ENCODE data around the gene KHDC4.
A peak's percentile ranks its signal among the peaks of the same experiment; 100 is the strongest.
"Not testable (repeated sequence)": the region's sequence is repeated elsewhere in the genome, so short reads cannot be mapped to it uniquely, and the experiment has no call there.

Gene KHDC4

DNA sequence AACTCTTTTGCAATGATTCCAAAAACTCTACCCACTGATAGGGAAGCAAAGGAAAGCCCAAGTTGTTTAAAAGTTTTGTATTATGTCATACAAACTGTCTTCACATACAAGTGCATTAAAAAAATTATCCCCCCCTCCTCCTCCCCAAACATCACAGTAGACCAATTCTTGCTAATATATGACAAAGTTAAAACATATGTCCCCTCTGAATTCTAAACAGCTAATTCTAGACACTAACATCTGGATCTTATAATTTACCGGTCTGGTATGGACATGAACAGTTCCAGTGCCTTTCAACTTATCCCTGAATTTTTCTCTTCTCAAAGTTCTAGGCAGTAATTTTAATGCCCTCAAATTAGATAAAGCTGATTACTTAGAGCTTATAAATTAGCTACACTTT lies 36.5 kb downstream of the KHDC4 start:
- DNase-seq = no peak

DNA sequence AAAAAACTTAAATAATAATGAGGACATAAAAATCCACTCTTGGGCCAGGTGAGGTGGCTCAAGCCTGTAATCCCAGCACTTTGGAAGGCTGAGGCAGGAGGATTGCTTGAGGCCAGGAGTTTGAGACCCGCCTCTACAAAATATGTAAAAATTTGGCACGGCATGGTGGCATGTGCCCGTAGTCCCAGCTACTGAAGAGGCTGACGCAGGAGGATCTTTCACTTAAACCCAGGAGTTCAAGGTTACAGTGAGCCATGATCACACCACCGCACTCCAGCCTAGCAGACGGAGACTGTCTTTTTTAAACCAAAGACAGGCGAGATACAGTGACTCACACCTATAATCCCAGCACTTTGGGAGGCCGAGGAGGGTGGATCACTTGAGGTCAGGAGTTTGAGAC lies 37.7 kb downstream of the KHDC4 start:
- DNase-seq = not testable (repeated sequence)

DNA sequence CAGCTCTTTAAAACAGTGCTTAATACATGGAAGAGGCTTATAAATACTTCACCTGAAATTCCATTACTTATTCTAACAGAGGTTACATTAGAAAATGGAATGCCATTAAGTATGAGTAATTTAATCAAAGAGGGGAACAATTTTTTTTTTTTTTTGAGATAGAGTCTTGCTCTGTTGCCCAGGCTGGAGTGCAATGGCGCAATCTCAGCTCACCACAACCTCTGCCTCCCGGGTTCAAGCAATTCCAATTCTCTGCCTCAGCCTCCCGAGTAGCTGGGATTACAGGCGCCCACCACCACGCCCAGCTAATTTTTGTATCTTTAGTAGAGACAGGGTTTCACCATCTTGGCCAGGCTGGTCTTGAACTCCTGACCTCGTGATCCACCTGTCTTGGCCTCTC lies 38.6 kb downstream of the KHDC4 start:
- DNase-seq = not testable (repeated sequence)

DNA sequence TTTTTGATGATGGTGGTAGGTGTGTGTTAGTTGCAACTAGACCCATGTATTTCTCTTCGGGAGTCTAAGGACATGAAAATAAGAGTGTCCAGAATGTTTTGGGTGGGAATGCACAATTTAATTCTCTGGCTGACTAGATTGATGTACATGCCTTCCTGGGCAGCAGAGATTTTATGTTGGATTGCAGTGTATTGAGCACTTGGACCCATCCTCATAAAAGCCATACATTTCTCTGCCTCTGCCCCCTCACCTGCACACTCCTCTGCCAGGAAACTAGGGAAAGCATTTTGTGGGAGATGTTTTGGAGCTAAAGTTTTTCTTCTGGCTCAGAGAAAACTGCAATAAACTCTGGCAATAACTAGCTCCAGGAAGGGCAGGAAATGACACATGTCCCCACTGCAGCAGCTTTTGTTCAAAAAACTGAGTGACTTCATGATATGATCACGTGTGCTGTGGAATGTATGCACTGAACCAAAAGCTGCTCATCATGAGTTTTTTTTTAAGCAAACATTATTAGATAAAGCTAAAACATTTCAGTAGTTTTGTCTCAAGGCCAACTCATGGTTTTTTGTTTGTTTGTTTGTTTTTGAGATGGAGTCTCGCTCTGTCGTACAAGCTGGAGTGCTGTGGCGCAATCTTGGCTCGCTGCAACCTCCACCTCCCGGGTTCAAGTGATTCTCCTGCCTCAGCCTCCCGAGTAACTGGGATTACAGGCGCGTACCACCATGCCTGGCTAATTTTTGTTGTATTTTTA lies 40.6 kb downstream of the KHDC4 start:
- no peak for DNase-seq

DNA sequence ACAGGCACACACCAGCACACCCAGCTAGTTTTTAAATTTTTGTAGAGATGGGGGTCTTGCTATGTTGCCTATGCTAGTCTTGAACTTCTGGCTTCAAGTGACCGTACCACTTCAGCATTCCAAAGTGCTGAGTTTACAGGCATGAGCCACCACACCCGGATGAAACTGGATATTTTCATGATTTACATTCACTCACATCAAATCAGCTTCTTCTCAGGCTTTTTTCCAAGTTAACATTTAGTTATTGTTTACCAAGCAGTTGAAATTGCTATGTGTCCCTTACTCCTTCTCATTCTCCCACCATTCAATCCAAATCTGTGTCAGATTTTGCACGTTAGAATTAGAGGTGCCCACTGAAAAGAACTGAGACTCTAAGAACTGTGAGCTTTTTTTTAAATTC lies 41.4 kb downstream of the KHDC4 start:
- no peak for DNase-seq

DNA sequence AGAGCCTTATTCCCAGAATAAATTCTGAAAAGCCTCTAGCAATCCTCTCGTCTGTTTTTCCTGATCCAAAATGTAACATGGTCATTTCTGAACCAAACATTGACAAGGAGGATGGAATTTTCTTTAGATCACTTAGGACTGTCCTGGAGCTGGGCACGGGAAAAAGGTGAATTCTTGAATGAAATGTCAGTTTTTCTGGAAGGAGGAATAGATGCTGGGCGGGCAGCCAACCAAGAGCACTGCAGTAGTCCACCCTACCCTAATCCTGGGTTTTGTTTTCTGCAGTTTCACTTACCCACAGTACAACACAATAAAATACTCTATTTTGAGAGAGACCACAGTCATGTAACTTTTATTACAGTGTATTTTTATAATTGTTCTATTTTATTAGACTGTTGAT lies 44.0 kb downstream of the KHDC4 start:
- DNase-seq = no peak

DNA sequence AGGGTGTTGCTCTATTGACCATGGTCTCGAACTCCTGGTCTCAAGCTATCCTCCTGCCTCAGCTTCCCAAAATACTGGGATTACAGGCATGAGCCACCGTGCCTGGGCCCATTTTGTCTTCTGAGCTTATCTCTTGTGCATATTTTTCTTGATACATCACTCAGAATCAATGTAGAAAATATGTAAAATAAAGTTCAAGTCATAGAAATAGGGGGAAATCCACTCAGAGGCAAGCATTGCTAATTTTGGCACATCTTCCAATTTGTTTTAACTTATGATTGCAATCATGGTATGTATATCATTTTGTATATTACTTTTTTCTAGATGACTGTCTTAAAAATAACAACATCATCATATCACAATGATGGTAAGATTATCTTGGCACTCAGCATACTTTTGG lies 44.6 kb downstream of the KHDC4 start:
- no peak for DNase-seq

DNA sequence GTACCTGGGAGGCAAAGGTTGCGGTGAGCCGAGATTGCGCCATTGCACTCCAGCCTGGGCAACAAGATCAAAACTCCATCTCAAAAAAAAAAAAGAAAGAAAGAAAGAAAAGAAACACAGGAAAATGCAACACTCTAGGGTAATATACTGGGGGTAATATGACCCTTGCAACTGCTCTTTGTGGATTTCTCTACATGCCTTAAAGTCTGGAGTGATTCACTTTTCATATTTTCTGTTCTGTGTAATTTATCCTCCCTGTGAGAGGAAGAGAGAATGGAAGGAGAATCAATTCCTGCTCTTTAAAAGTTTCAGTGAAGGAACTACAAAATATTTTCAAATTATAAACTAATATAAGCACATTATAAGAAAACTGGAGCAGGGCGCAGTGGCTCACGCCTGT lies 45.7 kb downstream of the KHDC4 start:
- no peak for DNase-seq

DNA sequence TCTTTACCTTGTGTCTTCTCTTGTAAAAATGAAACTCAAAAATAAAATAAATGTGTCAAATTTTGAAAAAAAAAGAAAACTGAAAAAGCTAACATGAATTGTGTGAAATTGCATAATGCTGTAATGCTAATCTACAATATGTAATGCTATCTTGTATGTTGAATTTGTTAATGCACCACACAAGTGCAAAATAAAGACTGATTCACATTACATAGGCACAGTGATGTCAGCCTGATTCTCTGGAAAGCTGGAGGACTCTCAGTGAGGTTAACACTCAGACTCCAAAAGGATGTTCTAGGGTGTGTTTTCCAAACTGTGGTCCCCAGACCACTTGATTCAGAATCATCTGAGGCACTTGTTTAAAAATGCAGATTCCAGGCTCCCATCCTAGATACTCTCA lies 49.2 kb downstream of the KHDC4 start:
- no peak for DNase-seq

DNA sequence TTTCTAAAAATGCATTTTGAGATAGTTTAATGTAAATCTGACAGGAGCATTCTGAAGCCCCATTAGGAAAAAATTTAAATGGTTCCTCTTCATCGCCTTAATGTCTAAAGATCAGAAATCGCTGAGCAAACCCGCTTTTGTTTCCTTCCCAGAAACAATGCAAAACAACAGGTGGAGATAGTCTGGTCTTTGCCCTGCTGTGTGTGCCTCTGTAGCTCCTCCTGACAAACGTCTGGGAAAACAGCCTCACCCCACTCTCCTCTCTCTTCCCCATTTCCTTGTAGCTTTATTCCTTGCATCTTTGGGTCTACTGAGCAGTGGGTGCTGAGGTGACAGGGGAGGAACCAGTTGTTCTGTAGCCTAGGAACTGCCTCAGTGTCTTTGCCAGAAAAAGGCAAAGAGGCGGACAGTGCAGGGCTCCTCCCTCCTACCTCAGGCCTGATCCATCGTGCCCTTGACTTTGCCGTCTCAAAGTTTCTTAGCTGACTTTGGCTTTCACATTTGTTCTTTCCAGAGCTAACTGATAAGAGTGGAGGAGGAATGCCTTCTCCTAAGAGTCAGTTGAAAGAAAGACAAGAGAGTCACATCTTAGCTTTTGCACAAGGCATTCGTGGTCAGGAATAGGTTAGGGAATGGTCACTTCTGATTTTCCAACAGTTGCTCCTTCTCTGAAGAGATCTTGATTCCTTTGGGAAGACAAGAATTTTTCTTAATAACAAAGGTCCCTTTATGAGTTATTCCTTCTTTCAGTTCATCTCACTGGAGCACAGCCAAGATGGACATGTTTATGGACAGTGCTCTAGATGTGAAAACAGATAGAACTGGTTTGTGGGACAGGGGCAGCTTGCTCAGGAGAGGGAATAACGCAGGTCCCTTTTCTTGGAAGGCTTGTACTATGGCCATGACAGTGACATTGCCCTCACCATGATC lies 49.9 kb downstream of the KHDC4 start:
- DNase-seq = no peak

DNA sequence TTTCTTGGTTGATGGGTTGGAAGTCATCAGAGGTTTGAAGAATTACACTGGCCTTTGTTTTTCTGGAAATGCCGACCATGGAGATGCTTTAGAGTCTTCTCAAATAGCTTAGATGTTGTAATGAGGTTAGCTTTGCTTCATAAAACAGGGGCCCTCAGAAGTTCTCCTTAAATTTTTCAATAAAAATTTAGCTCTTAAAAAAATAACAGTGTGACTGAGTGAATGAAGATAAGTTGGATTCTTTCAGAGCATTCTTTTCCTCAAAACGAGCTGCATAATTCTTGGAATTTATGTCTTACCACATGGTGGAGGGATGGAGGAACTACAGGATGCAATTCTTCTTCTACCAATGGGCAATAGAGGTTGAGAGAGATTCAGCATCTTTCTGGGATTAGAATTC lies 51.4 kb downstream of the KHDC4 start:
- no peak for DNase-seq

DNA sequence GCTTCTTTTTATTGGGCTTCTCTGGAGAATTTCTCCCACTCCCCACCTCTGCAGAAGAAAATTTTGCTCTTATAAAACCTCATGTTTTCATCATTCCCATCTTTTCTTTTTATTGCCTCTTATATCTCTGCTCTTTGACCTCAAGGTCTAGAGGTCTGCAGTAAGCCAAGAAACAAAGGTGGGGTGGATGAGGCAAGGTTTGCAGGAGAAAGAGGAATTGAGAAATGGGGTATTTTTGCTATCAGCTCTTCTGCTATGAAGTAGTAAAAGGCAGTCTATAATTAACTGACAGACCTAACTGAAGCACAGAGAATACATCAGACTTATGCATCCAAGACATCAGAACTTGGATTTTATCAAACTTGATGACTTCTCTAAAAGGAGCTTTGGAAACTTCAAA lies 52.0 kb downstream of the KHDC4 start:
- DNase-seq = no peak

DNA sequence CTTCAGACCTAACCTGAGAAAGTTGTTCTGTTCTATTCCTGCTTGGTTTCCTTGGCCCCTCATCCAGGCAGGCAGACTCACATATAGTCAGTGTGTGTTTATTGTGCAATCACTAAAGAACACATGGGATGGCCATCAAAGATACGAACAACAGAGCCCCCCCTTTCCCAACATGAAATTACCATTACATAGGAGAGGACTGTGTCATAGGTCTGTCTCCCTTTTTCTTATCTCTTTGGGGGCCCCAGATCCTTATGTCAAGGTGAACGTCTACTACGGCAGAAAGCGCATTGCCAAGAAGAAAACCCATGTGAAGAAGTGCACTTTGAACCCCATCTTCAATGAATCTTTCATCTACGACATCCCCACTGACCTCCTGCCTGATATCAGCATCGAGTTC lies 53.3 kb downstream of the KHDC4 start:
- DNase-seq = no peak

DNA sequence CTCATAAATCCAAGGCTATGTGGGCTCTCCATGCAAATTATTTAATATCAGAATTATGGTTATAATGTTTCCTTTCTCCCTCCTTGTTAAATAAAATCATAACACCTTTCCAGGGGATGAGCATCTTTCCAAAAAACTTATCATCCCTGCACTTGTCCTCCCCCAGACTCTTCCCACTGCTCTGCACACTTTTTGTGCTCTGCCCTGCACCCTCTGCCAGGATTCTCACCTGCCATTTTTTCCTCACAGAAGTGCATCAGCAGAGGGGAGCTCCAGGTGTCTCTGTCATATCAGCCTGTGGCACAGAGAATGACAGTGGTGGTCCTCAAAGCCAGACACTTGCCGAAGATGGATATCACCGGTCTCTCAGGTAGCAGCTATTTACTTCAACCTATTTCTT lies 54.0 kb downstream of the KHDC4 start:
- no peak for DNase-seq

DNA sequence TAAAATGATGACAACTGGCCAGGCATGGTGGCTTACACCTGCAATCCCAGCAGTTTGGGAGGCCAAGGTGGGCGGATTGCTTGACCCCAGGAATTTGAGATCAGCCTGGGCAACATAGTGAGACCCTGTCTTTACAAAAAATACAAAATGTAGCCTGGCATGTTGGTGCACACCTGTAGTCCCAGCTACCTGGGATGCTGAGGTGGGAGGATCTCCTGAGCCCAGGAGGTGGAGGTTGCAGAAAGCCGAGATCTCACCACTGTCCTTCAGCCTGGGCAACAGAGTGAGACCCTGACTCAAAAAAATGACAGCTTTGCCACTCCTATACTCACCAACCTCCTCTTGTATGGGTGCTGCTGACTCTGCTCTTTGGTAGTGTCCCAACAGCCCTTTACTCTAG lies 56.3 kb downstream of the KHDC4 start:
- no peak for DNase-seq

DNA sequence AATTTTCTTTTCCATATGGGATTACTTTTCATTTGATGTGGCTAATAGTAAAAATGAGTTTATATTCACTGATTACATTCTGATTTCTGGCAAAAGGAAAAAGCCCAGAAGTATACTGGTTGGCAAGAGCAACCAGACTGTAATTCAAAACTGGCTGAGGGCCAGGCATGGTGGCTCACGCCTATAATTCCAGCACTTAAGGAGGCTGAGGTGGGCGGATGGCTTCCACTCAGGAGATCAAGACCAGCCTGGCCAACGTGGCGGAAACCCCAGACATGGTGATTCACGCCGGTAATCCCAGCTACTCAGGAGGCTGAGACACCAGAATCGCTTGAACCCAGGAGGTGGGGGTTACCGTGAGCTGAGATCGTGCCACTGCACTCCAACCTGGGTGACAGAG lies 60.4 kb downstream of the KHDC4 start:
- peak; percentile 31 for DNase-seq

DNA sequence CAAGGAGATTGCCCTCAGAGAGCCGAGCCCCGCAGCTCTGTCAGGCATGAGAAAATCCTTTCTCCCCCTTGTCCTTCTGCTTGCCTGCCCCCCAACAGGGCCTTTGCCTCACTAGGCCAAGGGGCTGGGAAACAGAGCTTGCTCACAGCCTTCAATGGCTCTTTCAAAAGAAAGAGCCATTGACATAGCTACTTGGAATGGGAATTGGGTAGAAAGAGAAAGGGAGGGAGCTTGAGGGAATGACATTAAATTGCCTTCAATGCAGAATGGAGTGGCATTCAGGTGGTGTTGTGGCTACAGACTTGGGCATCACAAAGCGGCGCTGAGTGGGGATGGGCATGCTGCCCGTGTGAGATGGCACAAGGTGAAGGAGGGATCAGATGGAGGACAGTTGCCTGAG lies 61.7 kb downstream of the KHDC4 start:
- peak; percentile 19 for DNase-seq

DNA sequence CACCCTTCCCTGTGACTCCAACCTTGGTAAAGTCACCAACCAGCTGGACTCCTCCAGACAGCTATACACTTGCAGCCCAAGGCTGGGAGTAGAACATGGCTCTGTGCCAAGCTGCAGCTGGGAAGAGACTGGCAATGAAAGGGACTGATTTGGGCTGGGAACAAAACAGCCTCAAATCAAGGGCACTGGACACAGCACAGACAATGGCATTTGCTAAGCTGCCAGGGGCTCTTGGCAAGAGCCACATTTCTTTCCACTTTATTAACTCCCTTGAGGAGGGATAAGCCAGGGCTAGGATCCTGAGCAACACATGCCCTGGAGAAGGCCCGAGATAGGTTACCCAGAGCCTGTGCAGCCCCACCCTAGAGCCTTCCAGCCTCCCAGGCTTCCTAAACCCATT lies 62.8 kb downstream of the KHDC4 start:
- DNase-seq = peak; percentile 94

DNA sequence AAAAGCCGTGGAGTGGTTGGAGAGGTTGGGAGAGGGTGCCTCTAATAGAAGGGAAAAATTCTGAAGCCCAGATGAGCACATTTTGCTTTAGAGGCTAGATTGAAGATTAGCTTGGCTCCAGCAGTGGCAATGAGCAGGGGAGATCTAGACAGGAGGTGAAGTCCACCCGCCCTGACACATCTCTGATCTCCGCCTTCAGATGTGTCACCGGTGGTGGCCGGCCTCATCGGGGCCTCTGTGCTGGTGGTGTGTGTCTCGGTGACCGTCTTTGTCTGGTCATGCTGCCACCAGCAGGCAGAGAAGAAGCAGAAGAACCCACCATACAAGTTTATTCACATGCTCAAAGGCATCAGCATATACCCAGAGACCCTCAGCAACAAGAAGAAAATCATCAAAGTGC lies 66.4 kb downstream of the KHDC4 start:
- DNase-seq = no peak

DNA sequence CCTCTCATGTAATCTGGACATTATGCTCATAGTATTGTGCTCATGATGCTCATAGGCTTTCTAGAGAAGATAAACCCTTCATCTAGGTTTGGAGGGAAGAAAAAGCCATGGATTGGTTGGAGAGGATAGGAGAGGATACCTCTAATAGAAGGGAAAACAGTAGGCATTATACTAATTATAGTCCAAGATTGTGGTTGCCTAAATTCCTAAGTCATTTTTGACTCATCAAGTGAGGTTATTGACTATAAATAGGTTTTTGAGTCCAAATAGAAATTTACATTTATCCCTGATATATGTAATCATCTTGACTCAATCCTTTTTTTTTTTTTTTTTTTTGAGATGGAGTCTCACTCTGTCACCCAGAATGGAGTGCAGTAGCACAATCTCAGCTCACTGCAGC lies 69.8 kb downstream of the KHDC4 start:
- no peak for DNase-seq

Data from NCI-H1092 treated with DMSO at 0.1 percent for 48 hours (cell line).